ENCODE results near the gene MRPL36.

- TF ChIP-seq POLR2A (IDR thresholded peaks at IDR 0.05; ENCODE audit: low read depth, low read length) (no peak), CTCF (conservative IDR thresholded peaks at IDR 0.05; ENCODE audit: low read depth, low read length) (no peak), ELK1 (IDR thresholded peaks at IDR 0.05; ENCODE audit: borderline replicate concordance, low read depth, low read length) (no peak), USF2 (IDR thresholded peaks at IDR 0.05; ENCODE audit: low read depth, low read length) (no peak), RFX5 (IDR thresholded peaks at IDR 0.05; ENCODE audit: low read depth, low read length) (no peak), BHLHE40 (IDR thresholded peaks at IDR 0.05; ENCODE audit: low read depth, low read length) (no peak), SMC3 (IDR thresholded peaks at IDR 0.05; ENCODE audit: low read depth, low read length) (no peak), MXI1 (IDR thresholded peaks at IDR 0.05; ENCODE audit: borderline replicate concordance, low read depth, low read length) (no peak), RCOR1 (IDR thresholded peaks at IDR 0.05; ENCODE audit: insufficient replicate concordance, low read length) (no peak), RAD21 (IDR thresholded peaks at IDR 0.05; ENCODE audit: low read length) (no peak), MAZ (IDR thresholded peaks at IDR 0.05; ENCODE audit: borderline replicate concordance, low read depth, low read length) (no peak), NFE2L2 (IDR thresholded peaks at IDR 0.05; ENCODE audit: low read depth, low read length) (no peak), CHD1 (IDR thresholded peaks at IDR 0.05; ENCODE audit: low read depth, low read length) (no peak)
Measured at GRCh38 chr5:1779021-1779680, 20.5 kb downstream of the MRPL36 start.

Measured in IMR-90 (cell line).